Osteocyte (in vitro differentiated cells): Measurements from ENCODE around the gene SDC4. TPM values are rescaled to one million over a fixed set of nuclear protein-coding genes. Genes with fewer than 3 reads are reported as not detected.

Experiments used
- DNase-seq: peaks from one replicate; pipeline ENCODE4 v3.0.0; 2021; ENCODE audit warnings: mixed read lengths; ENCODE audit not compliant: unreplicated experiment; ENCODE audit errors: extremely low spot score
- H3K27ac Mint-ChIP-seq: one replicate; pipeline ENCODE4 v1.8.0; 2021; ENCODE audit warnings: mild to moderate bottlenecking, mixed read lengths; ENCODE audit not compliant: unreplicated experiment
- H3K27me3 Mint-ChIP-seq: one replicate; pipeline ENCODE4 v1.8.0; 2021; ENCODE audit warnings: mixed read lengths; ENCODE audit not compliant: unreplicated experiment
- H3K36me3 Mint-ChIP-seq: one replicate; pipeline ENCODE4 v1.8.0; 2021; ENCODE audit warnings: mixed read lengths; ENCODE audit not compliant: unreplicated experiment
- H3K4me1 Mint-ChIP-seq: one replicate; pipeline ENCODE4 v1.8.0; 2021; ENCODE audit warnings: mixed read lengths; ENCODE audit not compliant: unreplicated experiment
- H3K4me3 Mint-ChIP-seq: one replicate; pipeline ENCODE4 v1.8.0; 2021; ENCODE audit warnings: mild to moderate bottlenecking, moderate library complexity, mixed read lengths; ENCODE audit not compliant: unreplicated experiment
- H3K9me3 Mint-ChIP-seq: one replicate; pipeline ENCODE4 v1.8.0; 2021; ENCODE audit warnings: mixed read lengths; ENCODE audit not compliant: unreplicated experiment
- CTCF ChIP-seq: fragments of 200-600 bp; sonication (generic); IDR thresholded peaks from 2 replicates; pipeline ENCODE4 v1.5.0; 2021; ENCODE audit warnings: antibody characterized with exemption, mild to moderate bottlenecking, moderate library complexity
- total RNA-seq: library from RNA; stranded (reverse); gene quantifications from 2 replicates; pipeline ENCODE4 v1.2.1, GENCODE V29; 2021

SDC4 gene
- total RNA-seq, 1 donor from 2014 or later, result 31.5 TPM

GRCh38 chr20:45309075-45309474, 39.1 kb downstream of the SDC4 start:
- no peaks in the 10 kb centered on the region for H3K9me3 Mint-ChIP-seq
- TF ChIP-seq CTCF, result no peak
- H3K4me3 Mint-ChIP-seq, result no peak overlapping the region
- H3K4me1 Mint-ChIP-seq, result peaks cover 3% of the 10 kb centered on the region
- H3K27me3 Mint-ChIP-seq, result peaks cover 5% of the 10 kb centered on the region
- no peak for DNase-seq
- H3K27ac Mint-ChIP-seq, result no peak overlapping the region
- H3K36me3 Mint-ChIP-seq, result no peaks in the 10 kb centered on the region

GRCh38 chr20:45308117-45308778, 40.0 kb downstream of the SDC4 start, which contains the start of gene MATN4:
Gene MATN4, minus strand, starts transcription at chr20:45308299. Its CDS starts 2,717 bp downstream, at chr20:45305582.
- no peak within 1 kb of the TSS for H3K27ac Mint-ChIP-seq
- DNase-seq, result no peak
- TF ChIP-seq CTCF, result no peak
- peaks cover 3% of the 10 kb centered on the region for H3K4me1 Mint-ChIP-seq
- H3K36me3 Mint-ChIP-seq, result no peaks in the 10 kb centered on the region
- H3K9me3 Mint-ChIP-seq, result no peaks in the 10 kb centered on the region
- no peak within 1 kb of the TSS for H3K4me3 Mint-ChIP-seq
- peaks cover 2% of the 10 kb centered on the region for H3K27me3 Mint-ChIP-seq

GRCh38 chr20:45307076-45307640, 41.1 kb downstream of the SDC4 start:
- no peak for TF ChIP-seq CTCF
- Mint-ChIP-seq H3K9me3 (no peaks in the 10 kb centered on the region), H3K4me3 (no peak overlapping the region), H3K27ac (no peak overlapping the region), H3K4me1 (peaks cover 3% of the 10 kb centered on the region), H3K27me3 (peaks cover 2% of the 10 kb centered on the region), H3K36me3 (no peaks in the 10 kb centered on the region)
- DNase-seq, result no peak

GRCh38 chr20:45306431-45306982, 41.7 kb downstream of the SDC4 start, which contains the start of gene RBPJL:
Gene RBPJL, plus strand, starts transcription at chr20:45306840. Its CDS starts 83 bp downstream, at chr20:45306923.
- Mint-ChIP-seq H3K4me1 (peaks cover 1% of the 10 kb centered on the region), H3K4me3 (no peak within 1 kb of the TSS), H3K9me3 (no peaks in the 10 kb centered on the region), H3K27me3 (peaks cover 4% of the 10 kb centered on the region), H3K27ac (no peak within 1 kb of the TSS), H3K36me3 (no peaks in the 10 kb centered on the region)
- no peak for DNase-seq
- peak; percentile 74 for TF ChIP-seq CTCF

- Mint-ChIP-seq H3K36me3 (no peaks in the 10 kb centered on the region), H3K9me3 (no peaks in the 10 kb centered on the region), H3K4me1 (no peaks in the 10 kb centered on the region), H3K4me3 (no peak overlapping the region), H3K27me3 (peaks cover 4% of the 10 kb centered on the region), H3K27ac (no peak overlapping the region)
- TF ChIP-seq CTCF, result no peak
- DNase-seq, result no peak
Measured at GRCh38 chr20:45305262-45305661, 43.0 kb downstream of the SDC4 start.
